Measurements from ENCODE around the gene KCNMA1. TPM values are rescaled to one million over a fixed set of nuclear protein-coding genes. Genes with fewer than 3 reads are reported as not detected.

The KCNMA1 gene
- total and polyA plus RNA-seq, 9 of the 15 experiments (the other 6 are each of a cell fraction or from before 2014, with no cell fraction given), result 0.01 to 0.95 (median 0.15) TPM; not detected in 4

GRCh38 chr10:76903387-76903945 is 734.1 kb downstream of the KCNMA1 start (continued):
- TF ChIP-seq E2F6 (IDR thresholded peaks at IDR 0.05; ENCODE audit: borderline replicate concordance in 1 of 2, extremely low read depth in 1 of 2, insufficient read depth in 1 of 2, insufficient read length in 1 of 2, low read depth in 1 of 2, low read length in 1 of 2, poor library complexity in 1 of 2, severe bottlenecking in 1 of 2) (no peak), HLTF (IDR thresholded peaks at IDR 0.05) (no peak), RBM34 (IDR thresholded peaks at IDR 0.05; ENCODE audit: borderline replicate concordance, insufficient read depth, low read length) (no peak)

GRCh38 chr10:76902949-76903348 is 734.7 kb downstream of the KCNMA1 start:
- no peaks in the 10 kb centered on the region for H3K9me3 ChIP-seq (replicated peaks; ENCODE audit: control insufficient read depth, insufficient read depth, low read depth, low read length)
- WGBS (ENCODE audit: insufficient coverage, low coverage, missing lambda C conversion rate), result under 1% methylated on average over 10 of the region's 10 CpGs
- no TSS peak for BruUV-seq (replicated peaks)
- peak in 2 of 4 experiments; percentile 31 to 34 for DNase-seq (ENCODE audit: extremely low read depth in 1 of 4, low spot score in 3 of 4)
- no peak for TF ChIP-seq LCOR (CRISPR knock-in tag; IDR thresholded peaks at IDR 0.05)
- TF ChIP-seq RAD21 (CRISPR knock-in tag; conservative IDR thresholded peaks at IDR 0.05 in 1 of 2, IDR thresholded peaks at IDR 0.05 in 1 of 2), result peak in 1 of 2 experiments; percentile 34; a peak in 2 of 4 replicates
- TF ChIP-seq ZNF436 (CRISPR knock-in tag; IDR thresholded peaks at IDR 0.05), result no peak
- peak; percentile 51 to 56 (median 54) for TF ChIP-seq CTCF (IDR thresholded peaks at IDR 0.05 in 2 of 3, conservative IDR thresholded peaks at IDR 0.05 in 1 of 3; ENCODE audit: insufficient read depth in 2 of 3, low read depth in 1 of 3, low read length in 3 of 3)
- TF ChIP-seq ZNF384 (IDR thresholded peaks at IDR 0.05; ENCODE audit: low read depth, low read length), result 0 out of 2 replicates have a peak, but pooled peaks have one; percentile 9
- TF ChIP-seq CHD2 (IDR thresholded peaks at IDR 0.05; ENCODE audit: low read depth, low read length), result no peak
- ChIA-PET POLR2A (no interaction called here), CTCF (ENCODE audit: low intra/inter-chr PET ratio) (interaction anchor here (0.5 kb wide), 1 partner anchor 354 kb away, joined by 4 read pairs; no protein-coding TSS in a partner anchor)
- no peak overlapping the region for H3K4me2 ChIP-seq (ENCODE audit: insufficient read depth, low read length)
- peak; percentile 87 for ATAC-seq
- no peaks in the 10 kb centered on the region for H3K4me1 ChIP-seq (replicated peaks in 1 of 2; ENCODE audit: control insufficient read depth in 2 of 2, insufficient read depth in 2 of 2, low read length in 2 of 2)
- H3K9ac ChIP-seq (ENCODE audit: insufficient read depth in 1 of 2, low read depth in 2 of 2, low read length in 2 of 2), result no peak overlapping the region
- no peak for FAIRE-seq
- no peaks in the 10 kb centered on the region for H3K36me3 ChIP-seq (ENCODE audit: control insufficient read depth, insufficient read depth, low read length)
- no peaks in the 10 kb centered on the region for H3K79me2 ChIP-seq (ENCODE audit: control insufficient read depth, insufficient read depth, low read length)
- no peaks in the 10 kb centered on the region for H3K27me3 ChIP-seq (ENCODE audit: control insufficient read depth in 2 of 2, insufficient read depth in 2 of 2, low read length in 2 of 2)
- in situ Hi-C loops (cut with MboI) (no loop called here), intact Hi-C loops (cut with micrococcal nuclease) (no loop called here)
- no peak overlapping the region for H3K27ac ChIP-seq (ENCODE audit: extremely low read depth, low read depth, low read length)
- H2AFZ ChIP-seq (ENCODE audit: low read depth, low read length), result no peak overlapping the region
- H4K20me1 ChIP-seq (replicated peaks; ENCODE audit: control insufficient read depth, insufficient read depth, low read length), result no peaks in the 10 kb centered on the region
- H3K4me3 ChIP-seq, result no peak overlapping the region
- H3K9me1 ChIP-seq (ENCODE audit: control insufficient read depth, insufficient read depth, low read length), result no peaks in the 10 kb centered on the region
